ENCODE results near the gene PNO1. TPM values are rescaled to one million over a fixed set of nuclear protein-coding genes. Genes with fewer than 3 reads are reported as not detected.

The PNO1 gene
- total and polyA plus RNA-seq, 9 donors: 6.1 to 26.4 (median 12.7) TPM

DNA sequence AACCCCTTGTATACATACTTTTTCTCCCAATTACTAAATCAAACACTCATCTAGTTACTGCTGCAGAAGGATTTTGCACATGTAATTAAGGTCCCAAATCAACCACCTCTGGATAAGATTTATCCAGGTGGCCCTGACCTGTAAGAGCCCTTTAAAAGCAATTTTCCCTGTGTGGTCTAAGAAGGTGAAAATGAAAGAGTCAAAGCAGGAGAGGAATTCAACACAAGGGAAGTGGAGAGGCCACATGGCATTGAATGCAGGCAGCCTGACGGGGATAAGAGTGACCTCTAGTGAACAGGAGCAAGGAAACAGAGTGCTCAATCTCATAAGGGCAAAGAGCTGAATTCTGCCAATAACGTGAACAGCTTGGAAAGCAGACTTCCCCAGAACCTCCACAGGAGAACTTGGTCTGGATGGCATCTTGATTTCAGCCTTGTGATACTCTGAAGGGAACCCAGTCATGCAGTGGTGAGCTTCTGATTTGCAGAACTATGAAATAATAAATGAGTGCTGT is 67.5 kb downstream of the PNO1 start:
- H3K4me3 ChIP-seq: no peak overlapping the region
- 16 to 31% (median 29%) methylated on average over 2 of the region's 2 CpGs for WGBS, 3 donors
- H3K9me3 ChIP-seq: no peaks in the 10 kb centered on the region
- H3K4me1 ChIP-seq (ENCODE audit: insufficient read depth): peaks cover 9% of the 10 kb centered on the region
- no peaks in the 10 kb centered on the region for H3K36me3 ChIP-seq
- TF ChIP-seq EP300 (IDR thresholded peaks at IDR 0.05): no peak
- no peak for TF ChIP-seq POLR2A (IDR thresholded peaks at IDR 0.05)
- no peak for TF ChIP-seq CTCF (IDR thresholded peaks at IDR 0.05)
- intact Hi-C loops (cut with DNase I): no loop called here
- no peak overlapping the region for H3K27ac ChIP-seq
- DNase-seq: no peak
- no peaks in the 10 kb centered on the region for H3K27me3 ChIP-seq

Other genes starting within 250 kb of the PNO1 start
- 10 to 100 TPM; 12.6 to 46.8 (median 17.4) TPM for gene C1D, start 94.9 kb upstream of the PNO1 start, total RNA-seq
- gene C1D, start 94.9 kb upstream of the PNO1 start, polyA plus RNA-seq: 10 to 100 TPM; 29.6 to 31.8 TPM
- gene PPP3R1, start 94.6 kb downstream of the PNO1 start, total RNA-seq: 10 to 100 TPM; 22.5 to 61.5 (median 54.0) TPM
- 10 to 100 TPM; 22.4 to 75.7 TPM for gene PPP3R1, start 94.6 kb downstream of the PNO1 start, polyA plus RNA-seq
- gene CNRIP1, start 162.1 kb downstream of the PNO1 start, total RNA-seq: 10 to 100 TPM; 29.8 to 55.7 (median 48.9) TPM
- gene CNRIP1, start 162.1 kb downstream of the PNO1 start, polyA plus RNA-seq: 10 to 100 TPM; 50.2 to 95.5 TPM
- gene PLEK, start 207.4 kb downstream of the PNO1 start, total RNA-seq: 10 to 100 TPM in 1 of 7 donors, 1 to 10 TPM in 6; 1.5 to 11.0 (median 2.7) TPM
- 10 to 100 TPM in 1 of 2 donors, 1 to 10 TPM in 1; 2.5 to 22.1 TPM for gene PLEK, start 207.4 kb downstream of the PNO1 start, polyA plus RNA-seq

Measured in ovary (tissue), 9 donors.